ENCODE data around the gene SMG9.

DNA sequence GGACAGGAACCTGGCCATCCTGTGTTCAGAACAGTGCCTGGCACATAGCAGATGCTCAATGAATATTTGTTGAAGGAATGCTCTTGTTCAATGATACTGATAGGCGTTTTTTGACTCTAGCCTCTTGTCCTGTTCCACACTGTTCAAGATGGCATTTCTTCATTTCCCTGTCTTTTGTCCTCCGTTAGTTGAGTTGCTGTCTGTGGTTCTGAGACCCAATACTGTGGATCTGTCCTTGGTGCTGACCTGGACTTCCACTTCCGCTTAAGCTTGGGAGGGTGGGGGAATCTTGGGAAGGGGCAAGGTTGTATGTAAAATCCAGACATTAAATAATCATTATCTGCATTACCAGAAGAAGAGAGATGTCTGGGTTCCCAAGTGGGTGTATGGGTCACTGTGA is 34.3 kb upstream of the SMG9 start:
- TF ChIP-seq, protein P1, sequence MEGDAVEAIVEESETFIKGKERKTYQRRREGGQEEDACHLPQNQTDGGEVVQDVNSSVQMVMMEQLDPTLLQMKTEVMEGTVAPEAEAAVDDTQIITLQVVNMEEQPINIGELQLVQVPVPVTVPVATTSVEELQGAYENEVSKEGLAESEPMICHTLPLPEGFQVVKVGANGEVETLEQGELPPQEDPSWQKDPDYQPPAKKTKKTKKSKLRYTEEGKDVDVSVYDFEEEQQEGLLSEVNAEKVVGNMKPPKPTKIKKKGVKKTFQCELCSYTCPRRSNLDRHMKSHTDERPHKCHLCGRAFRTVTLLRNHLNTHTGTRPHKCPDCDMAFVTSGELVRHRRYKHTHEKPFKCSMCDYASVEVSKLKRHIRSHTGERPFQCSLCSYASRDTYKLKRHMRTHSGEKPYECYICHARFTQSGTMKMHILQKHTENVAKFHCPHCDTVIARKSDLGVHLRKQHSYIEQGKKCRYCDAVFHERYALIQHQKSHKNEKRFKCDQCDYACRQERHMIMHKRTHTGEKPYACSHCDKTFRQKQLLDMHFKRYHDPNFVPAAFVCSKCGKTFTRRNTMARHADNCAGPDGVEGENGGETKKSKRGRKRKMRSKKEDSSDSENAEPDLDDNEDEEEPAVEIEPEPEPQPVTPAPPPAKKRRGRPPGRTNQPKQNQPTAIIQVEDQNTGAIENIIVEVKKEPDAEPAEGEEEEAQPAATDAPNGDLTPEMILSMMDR (IDR thresholded peaks at IDR 0.05; ENCODE audit: low read length), result no peak
- no peak for TF ChIP-seq EZH2 (optimal IDR thresholded peaks at IDR 0.05; ENCODE audit: low read depth, low read length)

All from MM.1S (cell line).